Measurements from ENCODE around the gene CFAP221. TPM values are rescaled to one million over a fixed set of nuclear protein-coding genes. Genes with fewer than 3 reads are reported as not detected.

The CFAP221 gene
- total and polyA plus RNA-seq, 2 experiments from 2014 or later = 0.16 TPM; not detected in 1

- Histone ChIP-seq H3K79me2 (ENCODE audit: insufficient read depth) (no peaks in the 10 kb centered on the region), H3K4me1 (ENCODE audit: insufficient read depth) (no peaks in the 10 kb centered on the region), H3K27ac (no peak overlapping the region), H3K27me3 (replicated peaks; ENCODE audit: insufficient read depth) (peaks cover 9% of the 10 kb centered on the region; the same call in 1 of the 2 replicates), H2AFZ (no peak overlapping the region), H3K4me2 (ENCODE audit: unreplicated experiment) (no peak overlapping the region), H3F3A (ENCODE audit: insufficient read depth) (peaks cover 4% of the 10 kb centered on the region; the same call in 1 of the 2 replicates), H3K9me3 (ENCODE audit: low read depth) (no peaks in the 10 kb centered on the region), H4K20me1 (ENCODE audit: insufficient read depth) (no peaks in the 10 kb centered on the region), H3K9me2 (ENCODE audit: insufficient read depth) (no peaks in the 10 kb centered on the region), H3K9ac (no peak overlapping the region), H3K36me3 (ENCODE audit: low read depth) (no peaks in the 10 kb centered on the region), H3K4me3 (no peak overlapping the region)
- 80 to 81% methylated on average over 5 of the region's 5 CpGs for WGBS, 2 experiments (ENCODE audit: low coverage in 1 of 2, low lambda C conversion rate in 2 of 2, missing lambda C conversion rate in 2 of 2)
- TF ChIP-seq EZH2 (IDR thresholded peaks at IDR 0.05; ENCODE audit: insufficient read depth, poor library complexity, severe bottlenecking) (no peak), EZH2phosphoT487 (IDR thresholded peaks at IDR 0.05; ENCODE audit: insufficient read depth, low read depth) (no peak)
- no peak for DNase-seq
- in situ Hi-C loops (cut with MboI) = no loop called here
Measured at GRCh38 chr2:119672161-119672862, 128.1 kb downstream of the CFAP221 start.

GRCh38 chr2:119673796-119674195, 129.5 kb downstream of the CFAP221 start:
- no peaks in the 10 kb centered on the region for H3K4me1 ChIP-seq (ENCODE audit: insufficient read depth)
- H3K79me2 ChIP-seq (ENCODE audit: insufficient read depth) = no peaks in the 10 kb centered on the region
- no peak for DNase-seq
- H3K36me3 ChIP-seq (ENCODE audit: low read depth) = no peaks in the 10 kb centered on the region
- WGBS, 2 experiments (ENCODE audit: low coverage in 1 of 2, low lambda C conversion rate in 2 of 2, missing lambda C conversion rate in 2 of 2) = 76 to 82% methylated on average over 2 of the region's 2 CpGs
- no peak overlapping the region for H3K9ac ChIP-seq
- no peak overlapping the region for H3K27ac ChIP-seq
- H3F3A ChIP-seq (ENCODE audit: insufficient read depth) = peaks cover 4% of the 10 kb centered on the region; the same call in 1 of the 2 replicates
- no peak overlapping the region for H3K4me2 ChIP-seq (ENCODE audit: unreplicated experiment)
- peaks cover 9% of the 10 kb centered on the region; the same call in 1 of the 2 replicates for H3K27me3 ChIP-seq (replicated peaks; ENCODE audit: insufficient read depth)
- TF ChIP-seq EZH2phosphoT487 (IDR thresholded peaks at IDR 0.05; ENCODE audit: insufficient read depth, low read depth) = no peak
- no peak for TF ChIP-seq EZH2 (IDR thresholded peaks at IDR 0.05; ENCODE audit: insufficient read depth, poor library complexity, severe bottlenecking)
- no peaks in the 10 kb centered on the region for H4K20me1 ChIP-seq (ENCODE audit: insufficient read depth)
- no peak overlapping the region for H3K4me3 ChIP-seq
- in situ Hi-C loops (cut with MboI) = no loop called here
- no peaks in the 10 kb centered on the region for H3K9me2 ChIP-seq (ENCODE audit: insufficient read depth)
- no peak overlapping the region for H2AFZ ChIP-seq
- H3K9me3 ChIP-seq (ENCODE audit: low read depth) = no peaks in the 10 kb centered on the region

GRCh38 chr2:119674711-119675500, 130.7 kb downstream of the CFAP221 start:
- Histone ChIP-seq H3K27ac (no peak overlapping the region), H3K4me3 (no peak overlapping the region), H3K4me2 (ENCODE audit: unreplicated experiment) (no peak overlapping the region), H3F3A (ENCODE audit: insufficient read depth) (peaks cover 4% of the 10 kb centered on the region; the same call in 1 of the 2 replicates), H2AFZ (no peak overlapping the region), H4K20me1 (ENCODE audit: insufficient read depth) (no peaks in the 10 kb centered on the region), H3K79me2 (ENCODE audit: insufficient read depth) (peaks cover 8% of the 10 kb centered on the region), H3K27me3 (replicated peaks; ENCODE audit: insufficient read depth) (peaks cover 9% of the 10 kb centered on the region; the same call in 1 of the 2 replicates), H3K9me2 (ENCODE audit: insufficient read depth) (0 out of 2 replicates have a peak, but pooled peaks cover 3% of the 10 kb centered on the region), H3K4me1 (ENCODE audit: insufficient read depth) (peaks cover 2% of the 10 kb centered on the region; the same call in 1 of the 2 replicates), H3K9me3 (ENCODE audit: low read depth) (no peaks in the 10 kb centered on the region), H3K36me3 (ENCODE audit: low read depth) (no peaks in the 10 kb centered on the region), H3K9ac (no peak overlapping the region)
- TF ChIP-seq EZH2phosphoT487 (IDR thresholded peaks at IDR 0.05; ENCODE audit: insufficient read depth, low read depth) (no peak), EZH2 (IDR thresholded peaks at IDR 0.05; ENCODE audit: insufficient read depth, poor library complexity, severe bottlenecking) (no peak)
- 34 to 36% methylated on average over 10 of the region's 10 CpGs for WGBS, 2 experiments (ENCODE audit: low coverage in 1 of 2, low lambda C conversion rate in 2 of 2, missing lambda C conversion rate in 2 of 2)
- DNase-seq = peak; percentile 20
- in situ Hi-C loops (cut with MboI) = no loop called here

GRCh38 chr2:119678021-119678656, 133.9 kb downstream of the CFAP221 start:
- Histone ChIP-seq H3K4me1 (ENCODE audit: insufficient read depth) (peaks cover 4% of the 10 kb centered on the region; the same call in 1 of the 2 replicates), H3K27ac (no peak overlapping the region), H3K4me3 (no peak overlapping the region), H2AFZ (no peak overlapping the region), H3K9me3 (ENCODE audit: low read depth) (no peaks in the 10 kb centered on the region), H3K27me3 (replicated peaks; ENCODE audit: insufficient read depth) (peaks cover 3% of the 10 kb centered on the region; the same call in 1 of the 2 replicates), H3K36me3 (ENCODE audit: low read depth) (no peaks in the 10 kb centered on the region), H3K9ac (no peak overlapping the region), H4K20me1 (ENCODE audit: insufficient read depth) (no peaks in the 10 kb centered on the region), H3K4me2 (ENCODE audit: unreplicated experiment) (no peak overlapping the region), H3F3A (ENCODE audit: insufficient read depth) (peaks cover 4% of the 10 kb centered on the region; the same call in 1 of the 2 replicates), H3K79me2 (ENCODE audit: insufficient read depth) (peaks cover 17% of the 10 kb centered on the region), H3K9me2 (ENCODE audit: insufficient read depth) (0 out of 2 replicates have a peak, but pooled peaks cover 4% of the 10 kb centered on the region)
- 21 to 29% methylated on average over 17 to 19 of the region's 19 CpGs for WGBS, 2 experiments (ENCODE audit: low coverage in 1 of 2, low lambda C conversion rate in 2 of 2, missing lambda C conversion rate in 2 of 2)
- no peak for DNase-seq
- in situ Hi-C loops (cut with MboI) = no loop called here
- no peak for TF ChIP-seq EZH2phosphoT487 (IDR thresholded peaks at IDR 0.05; ENCODE audit: insufficient read depth, low read depth)
- TF ChIP-seq EZH2 (IDR thresholded peaks at IDR 0.05; ENCODE audit: insufficient read depth, poor library complexity, severe bottlenecking) = no peak

All from GM23248 (cell line).